ENCODE results near the gene AGXT.

Gene AGXT

GRCh38 chr2:240888890-240889573, 20.4 kb downstream of the AGXT start:
- no peak for TF ChIP-seq ZFX (IDR thresholded peaks at IDR 0.05)
- no peak for TF ChIP-seq CTCF (conservative IDR thresholded peaks at IDR 0.05)
- H3K27ac ChIP-seq: no peak overlapping the region

- H3K27ac ChIP-seq: no peak overlapping the region
- TF ChIP-seq CTCF (conservative IDR thresholded peaks at IDR 0.05): no peak
- TF ChIP-seq ZFX (IDR thresholded peaks at IDR 0.05): no peak
Observed at GRCh38 chr2:240889601-240890560, 21.3 kb downstream of the AGXT start.

GRCh38 chr2:240890691-240891090, 22.1 kb downstream of the AGXT start:
- no peak for TF ChIP-seq CTCF (conservative IDR thresholded peaks at IDR 0.05)
- no peak for TF ChIP-seq ZFX (IDR thresholded peaks at IDR 0.05)
- no peak overlapping the region for H3K27ac ChIP-seq

GRCh38 chr2:240891492-240892340, 23.1 kb downstream of the AGXT start:
- TF ChIP-seq CTCF (conservative IDR thresholded peaks at IDR 0.05) (no peak), ZFX (IDR thresholded peaks at IDR 0.05) (no peak)
- no peak overlapping the region for H3K27ac ChIP-seq

- TF ChIP-seq ZFX (IDR thresholded peaks at IDR 0.05) (no peak), CTCF (conservative IDR thresholded peaks at IDR 0.05) (no peak)
- no peak overlapping the region for H3K27ac ChIP-seq
Observed at GRCh38 chr2:240892356-240892755, 23.7 kb downstream of the AGXT start.

GRCh38 chr2:240892925-240893324, 24.3 kb downstream of the AGXT start:
- no peak for TF ChIP-seq ZFX (IDR thresholded peaks at IDR 0.05)
- no peak for TF ChIP-seq CTCF (conservative IDR thresholded peaks at IDR 0.05)
- H3K27ac ChIP-seq: no peak overlapping the region

Data from C4-2B (cell line).